Keratinocyte (primary cell): ENCODE data around the gene OPN4. TPM values are rescaled to one million over a fixed set of nuclear protein-coding genes. Genes with fewer than 3 reads are reported as not detected.

Source experiments
- DNase-seq: peaks from one replicate; pipeline ENCODE4 v3.0.0-alpha.2; 2011; ENCODE audit warnings: low read depth, missing footprints, low spot score
- FAIRE-seq: peaks from 2 replicates; lab custom pipeline; 2011; peaks lifted over from hg19 to GRCh38; lab: Jason Lieb, UNC
- H2AFZ ChIP-seq: 2 replicates; pipeline ENCODE4 v1.6.0; 2012; ENCODE audit warnings: low read length, control low read depth, inconsistent platforms; ENCODE audit not compliant: control insufficient read depth
- H3K27ac ChIP-seq: 2 replicates; pipeline ENCODE4 v1.5.1; 2011; ENCODE audit warnings: low read length; ENCODE audit not compliant: control insufficient read depth, insufficient read depth
- H3K27me3 ChIP-seq: 3 replicates; pipeline ENCODE4 v1.6.0; 2011; ENCODE audit warnings: low read length; ENCODE audit not compliant: control insufficient read depth, insufficient read depth; ENCODE audit errors: extremely low read depth
- H3K36me3 ChIP-seq, 2 experiments: 2 replicates in 1 of 2; 3 replicates in 1 of 2; pipeline ENCODE4 v1.5.1; 2011; ENCODE audit warnings: low read length in 2 of 2, mild to moderate bottlenecking in 1 of 2; ENCODE audit not compliant: control insufficient read depth in 2 of 2, insufficient read depth in 2 of 2; ENCODE audit errors: extremely low read depth in 1 of 2
- H3K4me1 ChIP-seq: 3 replicates; pipeline ENCODE4 v1.5.1; 2011; ENCODE audit warnings: low read length; ENCODE audit not compliant: control insufficient read depth, insufficient read depth; ENCODE audit errors: extremely low read depth
- H3K4me2 ChIP-seq: 3 replicates; pipeline ENCODE4 v1.6.0; 2011; ENCODE audit warnings: low read depth, low read length; ENCODE audit not compliant: control insufficient read depth, insufficient read depth; ENCODE audit errors: extremely low read depth
- H3K4me3 ChIP-seq, 3 experiments: fragments of 200-600 bp in 1 of 3; sonication (generic) in 1 of 3; 2 replicates in 2 of 3; 3 replicates in 1 of 3; pipeline ENCODE4 v1.5.1; 2011 to 2016; ENCODE audit warnings: low read length in 3 of 3, mild to moderate bottlenecking in 3 of 3, control low read depth in 2 of 3, inconsistent platforms in 1 of 3, low read depth in 1 of 3, mixed read lengths in 1 of 3, mixed run types in 1 of 3, moderate library complexity in 1 of 3; ENCODE audit not compliant: control insufficient read depth in 2 of 3, insufficient read depth in 2 of 3; ENCODE audit errors: extremely low read depth in 1 of 3
- H3K79me2 ChIP-seq: 2 replicates; pipeline ENCODE4 v1.6.0; 2012; ENCODE audit warnings: low read length; ENCODE audit not compliant: control insufficient read depth, insufficient read depth
- H3K9ac ChIP-seq: 3 replicates; pipeline ENCODE4 v1.6.0; 2011; ENCODE audit warnings: low read length; ENCODE audit not compliant: control insufficient read depth, insufficient read depth; ENCODE audit errors: extremely low read depth
- H3K9me1 ChIP-seq: 3 replicates; pipeline ENCODE4 v1.6.0; 2011; ENCODE audit warnings: low read length; ENCODE audit not compliant: control insufficient read depth, insufficient read depth; ENCODE audit errors: extremely low read depth
- H3K9me3 ChIP-seq: 2 replicates; pipeline ENCODE4 v1.5.1; 2012; ENCODE audit warnings: low read depth, low read length; ENCODE audit not compliant: control insufficient read depth
- H4K20me1 ChIP-seq: 3 replicates; pipeline ENCODE4 v1.6.0; 2011; ENCODE audit warnings: low read length; ENCODE audit not compliant: control insufficient read depth, insufficient read depth; ENCODE audit errors: extremely low read depth
- CTCF ChIP-seq, 3 experiments: IDR thresholded peaks in 1 of 3; conservative IDR thresholded peaks in 1 of 3; optimal IDR thresholded peaks in 1 of 3; 2 replicates in 2 of 3; 3 replicates in 1 of 3; pipeline versions ENCODE3 to v1.5.1; 2011; ENCODE audit warnings: low read length in 3 of 3, mild to moderate bottlenecking in 3 of 3, moderate library complexity in 2 of 3, control low read depth in 1 of 3, inconsistent platforms in 1 of 3; ENCODE audit not compliant: insufficient read depth in 2 of 3; ENCODE audit errors: extremely low read depth in 1 of 3
- EZH2 ChIP-seq: IDR thresholded peaks from one replicate; pipeline ENCODE4 v1.6.1; 2012; ENCODE audit warnings: inconsistent platforms, mild to moderate bottlenecking, low read length, moderate library complexity
- dilution Hi-C: fragments of 300-500 bp; cut with MboI; formaldehyde crosslinking; loops from one replicate; pipeline ENCODE4 v1.7.0; 2020; ENCODE audit warnings: low sequenced_read_pairs; ENCODE audit not compliant: extremely low pct_ligation_motif_present
- polyA plus RNA-seq, 5 experiments: library from polyadenylated mRNA; depleted of rRNA in 3 of 5; stranded (reverse) in 3 of 5; stranded (forward) in 1 of 5; unstranded in 1 of 5; fragments of >200 nt; gene quantifications; 1 replicate in 1 of 5; 2 replicates in 3 of 5; 3 replicates in 1 of 5; pipeline versions ENCODE4 v1.2.1 to v1.2.3, GENCODE V29; 2011 to 2012; ENCODE audit warnings: missing spikeins in 2 of 5, low read depth in 1 of 5, low replicate concordance in 1 of 5

Gene OPN4
- polyA plus RNA-seq, 1 donor (not counting 4 experiments of a cell fraction or from before 2014, with no cell fraction given), result not detected

DNA sequence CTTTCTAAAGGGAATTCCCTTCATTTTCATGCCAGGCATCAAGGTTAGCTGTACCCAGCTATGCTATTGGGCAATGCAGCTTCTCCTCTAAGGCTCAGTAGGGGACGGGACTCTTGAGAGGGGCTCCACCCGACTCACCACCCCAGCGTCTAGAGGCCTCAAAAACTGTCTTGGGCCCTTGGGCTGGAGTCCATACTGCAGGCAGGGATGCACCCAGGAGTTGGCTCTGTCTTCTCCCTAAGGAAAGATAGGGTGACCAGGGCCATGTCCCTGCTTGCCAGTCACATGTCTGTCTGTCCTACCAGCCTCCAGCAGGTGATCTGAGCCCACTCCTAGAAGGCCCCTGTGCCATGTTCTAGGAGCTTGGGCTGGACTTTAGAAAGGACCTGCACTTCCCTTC is 1.2 kb downstream of the OPN4 start:
- H3K36me3 ChIP-seq, result no peaks in the 10 kb centered on the region
- no peak for DNase-seq
- no peak overlapping the region for H3K27ac ChIP-seq
- no peak overlapping the region for H2AFZ ChIP-seq
- H3K4me1 ChIP-seq, result peaks cover 3% of the 10 kb centered on the region
- H4K20me1 ChIP-seq, result no peaks in the 10 kb centered on the region
- H3K27me3 ChIP-seq, result peaks cover 11% of the 10 kb centered on the region
- H3K4me3 ChIP-seq, result no peak overlapping the region
- H3K4me2 ChIP-seq, result no peak overlapping the region
- H3K9ac ChIP-seq, result no peak overlapping the region
- H3K9me3 ChIP-seq, result no peaks in the 10 kb centered on the region
- TF ChIP-seq CTCF (optimal IDR thresholded peaks at IDR 0.05 in 1 of 3, IDR thresholded peaks at IDR 0.05 in 1 of 3, conservative IDR thresholded peaks at IDR 0.05 in 1 of 3; ENCODE audit: extremely low read depth in 1 of 3, insufficient read depth in 2 of 3, low read length in 3 of 3) (no peak), EZH2 (no peak)
- dilution Hi-C loops, result no loop called here
- no peaks in the 10 kb centered on the region for H3K79me2 ChIP-seq
- no peaks in the 10 kb centered on the region for H3K9me1 ChIP-seq
- FAIRE-seq, result no peak

- Histone ChIP-seq H3K9me1 (no peaks in the 10 kb centered on the region), H2AFZ (no peak overlapping the region), H3K9ac (no peak overlapping the region), H3K4me1 (peaks cover 3% of the 10 kb centered on the region), H3K79me2 (no peaks in the 10 kb centered on the region), H3K36me3 (no peaks in the 10 kb centered on the region), H3K4me3 (no peak overlapping the region), H3K27me3 (peaks cover 4% of the 10 kb centered on the region), H3K27ac (no peak overlapping the region), H4K20me1 (no peaks in the 10 kb centered on the region), H3K4me2 (no peak overlapping the region), H3K9me3 (no peaks in the 10 kb centered on the region)
- TF ChIP-seq CTCF (optimal IDR thresholded peaks at IDR 0.05 in 1 of 3, IDR thresholded peaks at IDR 0.05 in 1 of 3, conservative IDR thresholded peaks at IDR 0.05 in 1 of 3; ENCODE audit: extremely low read depth in 1 of 3, insufficient read depth in 2 of 3, low read length in 3 of 3) (no peak), EZH2 (no peak)
- no peak for FAIRE-seq
- dilution Hi-C loops, result no loop called here
- DNase-seq, result no peak
Measured at GRCh38 chr10:86657011-86657395, 2.7 kb downstream of the OPN4 start.
